Measurements from ENCODE around the gene CCDC197. TPM values are rescaled to one million over a fixed set of nuclear protein-coding genes. Genes with fewer than 3 reads are reported as not detected.

CCDC197 gene
- total and polyA plus RNA-seq, 2 of the 4 experiments (the other 2 are of a cell fraction) = not detected

DNA sequence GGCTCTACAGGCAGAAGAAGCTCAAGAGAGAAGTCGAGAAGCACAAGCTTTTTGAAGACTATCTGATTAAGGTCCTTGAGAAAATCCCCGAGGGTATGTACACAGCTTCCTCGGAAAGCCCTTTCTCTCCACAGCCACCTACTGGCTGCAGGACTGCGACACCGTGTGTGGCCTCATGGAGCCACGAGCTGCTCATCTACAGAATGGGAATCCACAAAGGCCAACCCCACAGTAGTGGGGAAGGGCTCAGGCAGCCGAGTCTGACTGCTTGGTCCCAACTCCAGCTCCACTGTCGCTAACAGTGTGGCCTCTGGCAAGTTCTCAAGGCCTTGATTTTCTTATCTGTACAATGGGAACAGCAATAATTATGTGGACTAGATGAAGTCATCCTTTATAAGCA lies 2.5 kb downstream of the CCDC197 start:
- in situ Hi-C loops (cut with MboI; ENCODE audit: low sequenced_read_pairs) (no loop called here), intact Hi-C loops (cut with micrococcal nuclease) (no loop called here), dilution Hi-C loops (cut with HindIII; ENCODE audit: low sequenced_read_pairs, unreplicated experiment) (no loop called here)
- H4K8ac ChIP-seq (ENCODE audit: low read depth in 2 of 2, low read length in 2 of 2) = no peak overlapping the region
- no peak overlapping the region for H3K23ac ChIP-seq (ENCODE audit: low read depth, low read length)
- no peaks in the 10 kb centered on the region for H3K79me1 ChIP-seq (ENCODE audit: low read depth in 1 of 2, low read length in 2 of 2)
- no peaks in the 10 kb centered on the region for H3K9me3 ChIP-seq (ENCODE audit: control insufficient read depth, insufficient read depth, low read length)
- no peaks in the 10 kb centered on the region for H4K20me1 ChIP-seq (ENCODE audit: insufficient read depth, low read length)
- CTCF ChIA-PET = interaction anchor here (0.8 to 5.3 kb wide), 4 partner anchors 15 to 64 kb away, joined by 3 to 50 read pairs (median 6); no protein-coding TSS in a partner anchor
- H3K27me3 ChIP-seq (ENCODE audit: control insufficient read depth, insufficient read depth, low read length) = peaks cover 18% of the 10 kb centered on the region
- TF ChIP-seq RAD21 (IDR thresholded peaks at IDR 0.05; ENCODE audit: low read length) = no peak
- TF ChIP-seq CEBPB (IDR thresholded peaks at IDR 0.05; ENCODE audit: low read depth, low read length) = no peak
- no peak for TF ChIP-seq FOS (IDR thresholded peaks at IDR 0.05; ENCODE audit: low read depth, low read length)
- TF ChIP-seq NFE2L2 (IDR thresholded peaks at IDR 0.05; ENCODE audit: low read depth, low read length) = no peak
- no peak for TF ChIP-seq RFX5 (IDR thresholded peaks at IDR 0.05; ENCODE audit: low read depth, low read length)
- TF ChIP-seq BHLHE40 (IDR thresholded peaks at IDR 0.05; ENCODE audit: low read depth, low read length) = no peak
- TF ChIP-seq, protein P1, sequence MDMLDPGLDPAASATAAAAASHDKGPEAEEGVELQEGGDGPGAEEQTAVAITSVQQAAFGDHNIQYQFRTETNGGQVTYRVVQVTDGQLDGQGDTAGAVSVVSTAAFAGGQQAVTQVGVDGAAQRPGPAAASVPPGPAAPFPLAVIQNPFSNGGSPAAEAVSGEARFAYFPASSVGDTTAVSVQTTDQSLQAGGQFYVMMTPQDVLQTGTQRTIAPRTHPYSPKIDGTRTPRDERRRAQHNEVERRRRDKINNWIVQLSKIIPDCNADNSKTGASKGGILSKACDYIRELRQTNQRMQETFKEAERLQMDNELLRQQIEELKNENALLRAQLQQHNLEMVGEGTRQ (IDR thresholded peaks at IDR 0.05; ENCODE audit: low read depth, low read length) = no peak
- no peak for TF ChIP-seq CHD1 (IDR thresholded peaks at IDR 0.05; ENCODE audit: low read depth, low read length)
- TF ChIP-seq POLR2A (IDR thresholded peaks at IDR 0.05; ENCODE audit: low read depth, low read length) = no peak
- no peak overlapping the region for H2BK120ac ChIP-seq (ENCODE audit: low read depth, low read length)
- H2AK5ac ChIP-seq (ENCODE audit: low read depth, low read length) = no peak overlapping the region
- H3K14ac ChIP-seq (replicated peaks; ENCODE audit: low read depth, low read length) = no peak overlapping the region
- no peak overlapping the region for H2BK5ac ChIP-seq (ENCODE audit: low read depth, low read length, poor library complexity, severe bottlenecking)
- H3K4me2 ChIP-seq (ENCODE audit: low read depth, low read length) = no peak overlapping the region
- no peaks in the 10 kb centered on the region; the same call in 1 of the 2 replicates for H3K9me1 ChIP-seq (ENCODE audit: insufficient read depth, low read length)
- ATAC-seq (ENCODE audit: low read depth) (no peak), DNase-seq (no peak)
- no peak overlapping the region for H3K4me3 ChIP-seq (ENCODE audit: insufficient read depth, low read depth, low read length)
- H4K91ac ChIP-seq (ENCODE audit: insufficient read depth, low read depth, low read length) = no peak overlapping the region
- no peak overlapping the region for H3K9ac ChIP-seq (ENCODE audit: low read depth, low read length)
- no peaks in the 10 kb centered on the region for H3K36me3 ChIP-seq (ENCODE audit: control insufficient read depth, insufficient read depth, low read length)
- POLR2A ChIA-PET (ENCODE audit: unreplicated experiment) = no interaction called here
- no peak overlapping the region for H3K56ac ChIP-seq (ENCODE audit: extremely low read depth, insufficient read depth, low read length)
- H3K18ac ChIP-seq (ENCODE audit: low read depth, low read length) = no peak overlapping the region
- H3K4me1 ChIP-seq (ENCODE audit: control insufficient read depth, insufficient read depth, low read length) = peaks cover 7% of the 10 kb centered on the region; the same call in 1 of the 2 replicates
- no peak overlapping the region for H2BK15ac ChIP-seq (ENCODE audit: low read depth, low read length)
- no TSS peak for BruUV-seq (replicated peaks)
- WGBS, 2 experiments (ENCODE audit: extremely low coverage in 2 of 2, insufficient read length in 1 of 2) = 50% methylated on average over 1 of the region's 8 CpGs; no CpG with 5 or more reads in 1 of the 2 experiments
- no peak overlapping the region for H2BK20ac ChIP-seq (ENCODE audit: low read depth, low read length)
- no peak overlapping the region for H4K5ac ChIP-seq (ENCODE audit: low read depth, low read length)
- no peak overlapping the region for H2AK9ac ChIP-seq (replicated peaks; ENCODE audit: low read depth, low read length, poor library complexity)
- no peak overlapping the region for H2AFZ ChIP-seq (replicated peaks; ENCODE audit: low read length, poor library complexity)
- no peak overlapping the region for H3K4ac ChIP-seq (ENCODE audit: low read depth, low read length)
- no peak overlapping the region for H3K27ac ChIP-seq (ENCODE audit: insufficient read depth, low read length)

Data from IMR-90 (cell line).